Measurements from ENCODE around the gene MON1A.
"Not testable (repeated sequence)": the region's sequence is repeated elsewhere in the genome, so short reads cannot be mapped to it uniquely, and the experiment has no call there.

MON1A gene, protein sequence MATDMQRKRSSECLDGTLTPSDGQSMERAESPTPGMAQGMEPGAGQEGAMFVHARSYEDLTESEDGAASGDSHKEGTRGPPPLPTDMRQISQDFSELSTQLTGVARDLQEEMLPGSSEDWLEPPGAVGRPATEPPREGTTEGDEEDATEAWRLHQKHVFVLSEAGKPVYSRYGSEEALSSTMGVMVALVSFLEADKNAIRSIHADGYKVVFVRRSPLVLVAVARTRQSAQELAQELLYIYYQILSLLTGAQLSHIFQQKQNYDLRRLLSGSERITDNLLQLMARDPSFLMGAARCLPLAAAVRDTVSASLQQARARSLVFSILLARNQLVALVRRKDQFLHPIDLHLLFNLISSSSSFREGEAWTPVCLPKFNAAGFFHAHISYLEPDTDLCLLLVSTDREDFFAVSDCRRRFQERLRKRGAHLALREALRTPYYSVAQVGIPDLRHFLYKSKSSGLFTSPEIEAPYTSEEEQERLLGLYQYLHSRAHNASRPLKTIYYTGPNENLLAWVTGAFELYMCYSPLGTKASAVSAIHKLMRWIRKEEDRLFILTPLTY
- long read RNA-seq, donor 1, partial matches to known transcripts = 0 of 1 reads
- long read RNA-seq, donor 1, other reads (novel, unspliced or antisense) = 0 of 1 reads
- long read RNA-seq, donor 2, partial matches to known transcripts = 0 of 3 reads
- long read RNA-seq, donor 2, other reads (novel, unspliced or antisense) = 0 of 3 reads
- long read RNA-seq, donor 3 = 0 reads
- long read RNA-seq, donor 4, partial matches to known transcripts = 18 of 21 reads
- long read RNA-seq, donor 4, other reads (novel, unspliced or antisense) = 0 of 21 reads
- long read RNA-seq, donor 5, transcript MON1A-201 (6 exons, 2,370 nt) = major isoform, 5 of 6 reads
- long read RNA-seq, donor 5, partial matches to known transcripts = 0 of 6 reads
- long read RNA-seq, donor 5, other reads (novel, unspliced or antisense) = 0 of 6 reads
- long read RNA-seq, donor 6, partial matches to known transcripts = 0 of 5 reads
- long read RNA-seq, donor 6, other reads (novel, unspliced or antisense) = 0 of 5 reads
- long read RNA-seq, donor 7, partial matches to known transcripts = 0 of 2 reads
- long read RNA-seq, donor 7, other reads (novel, unspliced or antisense) = 0 of 2 reads
- long read RNA-seq, donor 8, partial matches to known transcripts = 0 of 6 reads
- long read RNA-seq, donor 8, other reads (novel, unspliced or antisense) = 0 of 6 reads

- peak; percentile 96 for DNase-seq
These were observed at the start of gene MON1A for GRCh38 chr3:49929291-49930167. TSS of gene MON1A (minus strand) at chr3:49929811. CDS start at chr3:49913346, 16,465 bp downstream.

DNA sequence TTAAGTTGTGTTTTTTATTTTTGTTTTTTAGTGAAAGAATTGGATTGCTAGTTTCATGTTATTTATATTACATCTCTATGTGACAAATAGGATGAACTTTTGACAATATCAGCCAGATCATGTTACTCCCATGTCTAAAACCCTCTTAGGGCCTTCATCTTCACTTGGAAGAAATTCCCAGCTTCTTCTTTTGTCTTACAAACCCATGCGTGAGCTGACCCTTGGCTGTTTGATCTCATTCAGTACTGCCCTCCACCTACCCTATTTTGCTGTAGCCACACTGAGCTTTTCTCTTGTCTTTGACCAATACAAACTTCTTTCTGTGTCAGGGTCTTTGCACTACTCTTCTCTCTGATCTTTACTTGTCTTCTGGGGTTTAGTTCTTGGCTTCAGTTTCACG lies 47.3 kb upstream of the MON1A start:
- DNase-seq = no peak

DNA sequence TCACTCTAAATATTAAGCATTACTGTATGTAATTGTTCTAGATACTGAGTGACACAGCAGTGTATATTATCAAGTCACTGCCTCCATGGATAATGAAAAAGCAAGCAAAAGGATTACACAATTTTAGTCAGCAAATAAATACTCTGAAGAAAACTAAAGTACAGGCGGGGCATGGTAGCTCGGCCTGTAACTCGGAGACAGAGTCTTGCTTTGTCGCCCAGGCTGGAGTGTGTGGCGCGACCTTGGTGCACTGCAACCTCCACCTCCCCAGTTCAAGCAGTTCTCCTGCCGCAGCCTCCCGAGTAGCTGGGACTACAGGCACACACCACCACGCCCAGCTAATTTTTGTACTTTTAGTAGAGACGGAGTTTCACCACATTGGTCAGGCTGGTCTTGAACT lies 43.0 kb upstream of the MON1A start:
- DNase-seq = no peak

DNA sequence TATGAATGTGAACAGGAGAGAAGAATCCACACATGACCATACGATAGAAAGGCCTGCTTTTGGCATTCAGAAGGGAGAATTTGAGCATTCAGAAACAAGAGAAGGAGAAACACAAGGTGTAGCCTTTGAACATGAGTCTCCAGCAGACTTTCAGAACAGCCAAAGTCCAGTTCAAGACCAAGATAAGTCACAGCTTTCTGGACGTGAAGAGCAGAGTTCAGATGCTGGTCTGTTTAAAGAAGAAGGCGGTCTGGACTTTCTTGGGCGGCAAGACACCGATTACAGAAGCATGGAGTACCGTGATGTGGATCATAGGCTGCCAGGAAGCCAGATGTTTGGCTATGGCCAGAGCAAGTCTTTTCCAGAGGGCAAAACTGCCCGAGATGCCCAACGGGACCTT lies 38.7 kb upstream of the MON1A start:
- DNase-seq = no peak

GRCh38 chr3:49967291-49967690 lies 37.7 kb upstream of the MON1A start:
- no peak for DNase-seq

- DNase-seq = no peak
These were observed 36.8 kb upstream of the MON1A start for GRCh38 chr3:49966233-49966942.

DNA sequence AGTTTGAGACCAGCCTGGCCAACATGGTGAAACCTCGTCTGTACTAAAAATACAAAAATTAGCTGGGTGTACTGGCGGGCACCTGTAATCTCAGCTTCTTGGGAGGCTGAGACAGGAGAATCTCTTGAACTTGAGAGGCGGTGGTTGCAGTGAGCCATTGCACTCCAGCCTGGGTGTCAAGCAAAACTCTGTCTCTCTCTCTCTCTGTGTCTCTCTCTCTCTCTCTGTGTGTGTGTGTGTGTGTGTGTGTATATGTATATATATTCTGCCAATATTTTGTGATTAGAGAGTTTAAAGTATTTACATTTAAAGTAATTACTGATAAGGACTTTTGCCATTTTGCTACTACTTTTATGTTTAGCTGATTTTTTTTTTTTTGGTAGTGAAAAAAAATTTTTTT lies 26.0 kb upstream of the MON1A start:
- DNase-seq = no peak

DNA sequence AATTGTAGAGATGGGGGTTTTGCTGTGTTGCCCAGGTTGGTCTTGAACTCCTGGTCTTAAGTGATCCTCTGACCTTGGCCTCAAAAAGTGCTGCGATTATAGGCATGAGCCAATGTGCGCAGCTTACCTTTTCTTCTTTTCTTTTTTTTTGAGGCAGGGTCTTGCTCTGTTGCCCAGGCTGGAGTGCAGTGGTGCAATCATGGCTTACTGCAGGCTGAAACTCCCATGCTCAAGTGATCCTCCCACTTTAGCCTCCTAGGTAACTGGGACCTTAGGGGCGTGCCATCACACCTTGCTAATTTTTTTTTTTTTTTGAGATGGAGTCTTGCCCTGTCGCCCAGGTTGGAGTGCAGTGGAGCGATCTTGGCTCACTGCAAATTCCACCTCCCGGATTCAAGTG lies 23.3 kb upstream of the MON1A start:
- DNase-seq = no peak

DNA sequence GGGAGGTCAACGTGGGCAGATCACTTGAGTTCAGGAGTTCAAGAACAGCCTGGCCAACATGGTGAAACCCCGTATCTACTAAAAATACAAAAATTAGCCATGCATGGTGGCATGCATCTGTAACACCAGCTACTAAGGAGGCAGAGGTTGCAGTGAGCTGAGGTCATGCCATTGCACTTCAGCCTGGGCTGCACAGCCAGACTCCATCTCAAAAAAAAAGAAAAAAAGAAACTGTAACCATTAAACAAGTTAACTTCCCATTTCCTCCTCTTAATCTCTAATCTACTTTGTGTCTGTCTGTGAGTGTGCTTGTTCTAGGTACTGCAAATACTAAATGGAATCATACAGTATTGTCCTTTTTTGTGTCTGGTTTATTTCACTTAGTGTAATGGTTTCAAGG lies 13.0 kb upstream of the MON1A start:
- DNase-seq = no peak

- DNase-seq = no peak
These were observed 11.1 kb upstream of the MON1A start for GRCh38 chr3:49940667-49941249.

DNA sequence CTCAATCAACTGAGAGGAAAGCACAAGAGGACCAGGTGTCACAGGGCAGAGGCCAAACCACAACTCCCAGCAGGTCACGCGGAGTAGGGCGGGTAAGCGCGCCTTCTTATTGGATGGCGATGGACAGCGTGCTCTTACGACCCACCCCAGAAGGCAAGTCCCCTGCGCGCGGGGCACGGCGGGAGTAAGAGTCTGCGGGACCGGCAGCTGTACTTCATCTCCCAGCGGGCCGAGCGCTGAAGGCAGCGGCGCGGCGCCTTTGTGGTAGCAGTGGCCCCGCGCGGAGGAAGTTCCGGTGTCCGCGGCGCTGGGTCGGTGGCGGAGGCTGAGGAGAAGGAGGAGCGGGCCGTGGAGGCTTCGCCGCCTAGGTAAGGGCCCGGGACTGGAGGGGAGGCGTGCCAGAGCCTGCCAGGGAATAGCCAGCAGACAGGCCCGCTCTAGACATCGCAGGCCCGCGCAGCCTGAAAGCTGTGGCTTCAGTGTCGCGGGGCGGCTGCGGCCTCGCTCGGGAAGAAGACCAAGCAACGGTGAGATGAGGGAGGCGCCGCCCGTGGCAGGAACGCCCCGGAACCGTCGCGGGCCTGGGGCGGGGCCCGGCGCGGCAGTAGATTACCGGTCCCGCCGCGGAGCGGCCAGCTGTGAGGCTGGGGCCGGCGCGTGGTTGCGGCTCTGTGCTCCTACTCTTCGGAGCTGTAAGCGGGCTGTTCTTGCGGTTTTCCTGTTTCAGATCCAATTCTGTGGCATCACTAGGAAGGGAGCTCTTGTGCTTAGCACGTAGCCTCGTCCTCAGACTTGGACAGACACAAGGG lies 10.5 kb upstream of the MON1A start, which contains the start of gene RBM6:
Gene RBM6, plus strand, starts transcription at position 293 of the 809 bp plus-strand sequence. CDS start 22,492 bp downstream, outside the sequence.
- peak; percentile 98 for DNase-seq

GRCh38 chr3:49937090-49937489 lies 7.5 kb upstream of the MON1A start:
- DNase-seq = no peak

- DNase-seq = not testable (repeated sequence)
These were observed 2.7 kb upstream of the MON1A start for GRCh38 chr3:49932281-49932680.

- peak; percentile 43 for DNase-seq
These were observed 1.3 kb upstream of the MON1A start for GRCh38 chr3:49930922-49931321.

- DNase-seq = peak; percentile 32
These were observed 618 bp upstream of the MON1A start for GRCh38 chr3:49930168-49930690.

DNA sequence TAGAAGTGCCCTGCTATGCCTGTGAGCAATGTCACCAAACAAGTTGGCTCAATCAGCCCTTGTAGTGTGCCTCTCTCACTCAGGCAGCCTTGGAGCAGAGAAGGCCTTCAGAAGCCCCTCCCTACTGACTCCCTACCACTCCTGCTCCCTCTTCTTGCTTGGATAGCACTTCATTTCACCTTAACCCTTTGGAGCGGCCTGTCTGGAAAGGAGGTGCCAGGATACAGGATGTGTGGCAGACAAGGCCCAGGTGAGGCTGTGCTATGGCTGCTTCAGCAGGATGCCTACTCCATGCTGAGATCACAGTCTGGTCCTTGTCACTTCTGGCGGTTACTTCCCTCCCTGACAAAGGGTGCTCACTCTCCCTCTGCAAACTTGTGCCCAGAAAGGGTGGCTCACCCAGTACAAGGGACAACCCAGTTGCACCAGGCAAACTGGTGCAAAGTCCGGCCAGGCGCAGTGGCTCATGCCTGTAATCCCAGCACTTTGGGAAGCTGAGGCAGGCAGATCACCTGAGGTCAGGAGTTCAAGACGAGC lies 1.1 kb downstream of the MON1A start:
- DNase-seq = no peak

- no peak for DNase-seq
These were observed 1.8 kb downstream of the MON1A start for GRCh38 chr3:49927798-49928197.

DNA sequence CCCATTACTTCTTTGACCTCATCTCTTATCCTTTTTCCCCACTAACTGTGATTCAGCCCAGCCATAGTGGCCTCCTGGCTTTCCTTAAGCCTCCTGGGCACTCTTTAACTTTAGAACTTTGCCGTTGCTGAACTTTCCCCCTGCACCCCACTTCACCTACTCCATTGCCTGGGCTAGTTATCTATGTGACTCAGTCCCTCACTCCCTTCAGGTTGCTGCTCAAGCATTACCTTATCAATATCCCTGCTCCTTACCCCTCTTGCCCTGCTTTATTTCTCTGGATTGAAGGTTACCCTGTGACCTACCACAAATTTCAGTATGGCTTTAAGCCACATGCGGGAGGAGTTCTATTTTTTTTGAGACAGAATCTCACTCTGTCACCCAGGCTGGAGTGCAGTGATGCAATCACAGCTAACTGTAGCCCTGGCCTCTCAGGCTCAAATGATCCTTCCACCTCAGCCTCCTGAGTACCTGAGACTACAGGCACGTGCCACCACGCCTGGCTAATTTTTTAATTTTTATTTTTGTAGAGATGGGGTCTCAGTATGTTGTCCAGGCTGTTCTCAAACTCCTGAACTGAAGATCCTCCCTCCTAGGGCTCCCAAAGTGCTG lies 3.4 kb downstream of the MON1A start:
- no peak for DNase-seq

DNA sequence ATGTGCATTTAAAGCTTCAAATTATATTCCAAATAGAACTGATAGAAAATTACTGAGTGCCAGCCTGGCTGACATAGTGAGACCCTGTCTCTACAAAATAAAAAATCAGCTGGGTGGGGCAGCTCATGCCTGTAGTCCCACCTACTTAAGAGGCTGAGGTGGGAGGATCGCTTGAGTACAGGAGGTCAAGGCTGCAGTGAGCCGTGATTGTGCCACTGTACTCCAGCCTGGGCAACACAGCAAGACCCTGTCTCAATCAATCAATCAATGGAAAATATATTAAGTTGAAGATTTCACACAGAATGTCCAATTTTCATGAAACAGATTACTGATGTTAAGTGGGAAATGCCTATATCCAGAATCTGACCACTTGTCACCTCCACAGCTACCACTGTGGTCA lies 4.1 kb downstream of the MON1A start:
- DNase-seq = no peak
